ENCODE results near the gene VCAM1.
"Not testable (repeated sequence)": the region's sequence is repeated elsewhere in the genome, so short reads cannot be mapped to it uniquely, and the experiment has no call there.

The VCAM1 gene

GRCh38 chr1:100730130-100730529 lies 10.6 kb downstream of the VCAM1 start:
- DNase-seq = no peak

GRCh38 chr1:100731309-100731708 lies 11.8 kb downstream of the VCAM1 start:
- no peak for DNase-seq

DNA sequence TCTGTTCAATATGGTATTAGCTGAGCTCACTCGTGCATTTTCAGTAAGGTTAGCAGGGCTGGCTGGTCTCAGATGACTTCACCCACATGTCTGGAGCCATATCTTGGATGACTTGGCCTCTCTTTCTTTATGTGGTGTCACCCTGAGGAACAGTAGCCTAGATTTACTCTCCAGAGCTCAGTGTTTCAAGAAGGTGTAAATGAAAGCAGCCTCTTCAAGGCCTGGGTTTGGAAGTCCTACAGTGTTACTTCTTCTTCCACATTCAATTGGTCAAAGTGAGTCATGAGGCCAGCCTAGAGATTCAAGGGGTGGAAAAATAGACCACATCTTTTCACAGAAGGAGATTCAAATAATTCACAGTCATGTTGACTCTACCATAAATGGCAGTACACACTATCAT lies 12.2 kb downstream of the VCAM1 start:
- no peak for DNase-seq

GRCh38 chr1:100734676-100735075 lies 15.1 kb downstream of the VCAM1 start:
- no peak for DNase-seq

DNA sequence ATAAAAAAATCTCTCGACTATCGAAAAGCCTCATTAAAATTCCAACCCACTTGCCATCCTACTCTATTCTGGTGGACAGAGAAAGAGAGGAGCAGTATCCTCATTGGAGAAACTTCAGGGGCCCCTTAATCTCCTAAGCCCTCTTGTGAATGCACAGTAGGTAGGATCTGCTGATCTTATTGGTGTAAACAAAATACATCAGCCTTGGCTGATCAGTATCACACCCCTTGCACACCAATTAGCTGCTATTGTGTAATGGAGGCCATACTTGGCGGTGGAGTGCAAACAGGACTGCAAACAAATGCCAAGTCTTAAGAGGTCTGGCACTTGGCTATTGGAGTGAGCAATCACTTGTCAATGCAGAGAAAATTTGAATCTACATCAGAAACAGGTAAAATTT lies 15.7 kb downstream of the VCAM1 start:
- no peak for DNase-seq

DNA sequence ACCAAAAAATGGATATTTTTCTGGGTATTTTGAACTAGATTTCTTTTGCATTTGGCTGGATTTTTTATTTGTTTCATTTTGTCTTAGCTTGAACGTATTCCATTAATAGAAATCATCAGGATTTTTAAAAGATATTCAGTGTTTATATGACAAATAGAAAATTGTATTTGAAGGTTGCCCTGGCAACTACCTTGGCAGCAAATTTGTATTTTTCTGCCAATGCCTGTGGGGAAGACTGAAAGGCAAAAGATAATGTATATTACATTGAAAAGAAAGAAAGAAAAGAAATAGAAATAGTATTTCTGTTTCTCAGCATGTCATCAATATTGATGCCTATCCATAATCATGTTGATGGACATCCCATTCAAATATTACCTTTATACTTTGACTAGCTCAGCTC lies 16.8 kb downstream of the VCAM1 start:
- no peak for DNase-seq

DNA sequence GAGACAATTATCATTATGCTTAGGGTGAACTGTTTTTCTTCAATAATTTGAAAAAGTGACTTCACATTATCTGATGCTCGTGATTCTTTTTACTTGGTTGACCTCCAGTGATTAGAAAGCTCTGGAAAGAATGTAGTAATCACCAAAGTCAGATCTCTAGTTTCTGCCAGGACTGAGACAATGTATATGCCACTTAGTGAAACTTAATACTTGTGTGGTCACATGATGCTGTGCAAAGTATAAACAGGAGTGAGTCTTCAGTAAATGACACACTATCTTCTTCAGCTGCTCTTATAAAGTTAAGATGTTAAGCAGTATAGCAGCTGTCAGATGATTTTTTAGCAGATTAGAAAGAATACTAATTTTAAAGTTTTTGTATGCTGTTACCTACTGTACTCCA lies 17.2 kb downstream of the VCAM1 start:
- no peak for DNase-seq

GRCh38 chr1:100746542-100746932 lies 27.0 kb downstream of the VCAM1 start:
- DNase-seq = no peak

GRCh38 chr1:100747771-100748170 lies 28.2 kb downstream of the VCAM1 start:
- DNase-seq = no peak

DNA sequence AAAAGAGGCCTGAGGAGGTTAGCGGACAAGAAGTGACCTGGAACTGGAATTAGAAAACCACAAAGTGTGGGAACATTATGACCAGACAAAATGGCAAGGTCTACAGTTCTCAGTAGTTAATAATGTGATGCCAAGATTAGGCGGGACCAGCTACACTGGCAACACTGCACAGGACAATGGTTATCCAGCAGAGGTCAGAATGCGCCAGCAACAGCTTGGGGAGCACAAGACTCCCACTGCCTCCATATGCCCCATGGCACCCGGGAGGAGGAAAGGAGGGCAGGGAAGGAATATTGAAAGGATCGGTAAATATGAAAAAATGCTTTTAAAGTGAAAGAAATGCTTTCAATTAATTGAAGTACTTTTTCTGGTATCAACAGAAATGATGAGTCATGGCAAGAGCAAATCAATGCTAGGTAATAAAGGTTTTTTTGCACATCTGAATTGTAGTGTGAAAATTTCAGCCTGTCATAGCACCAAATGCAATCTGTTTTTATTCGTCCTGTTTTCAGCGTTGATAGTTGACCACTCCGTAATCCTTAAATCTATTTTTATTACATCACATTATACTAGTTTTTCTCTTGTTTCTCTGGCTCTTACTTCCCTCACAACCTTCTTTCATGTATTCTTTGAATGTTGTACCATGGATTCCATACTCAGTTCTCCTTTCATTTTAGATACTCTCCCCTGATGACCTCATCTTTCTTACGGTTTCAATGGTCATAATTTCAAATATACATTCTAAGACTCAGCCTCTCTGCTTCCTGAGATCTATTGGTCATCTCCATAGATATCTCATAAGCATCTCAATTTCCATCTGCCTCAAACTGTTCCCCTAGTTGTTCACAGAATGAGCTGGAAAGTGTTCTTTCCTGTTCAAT lies 30.7 kb downstream of the VCAM1 start:
- DNase-seq = no peak

GRCh38 chr1:100752791-100753190 lies 33.2 kb downstream of the VCAM1 start:
- DNase-seq = no peak

DNA sequence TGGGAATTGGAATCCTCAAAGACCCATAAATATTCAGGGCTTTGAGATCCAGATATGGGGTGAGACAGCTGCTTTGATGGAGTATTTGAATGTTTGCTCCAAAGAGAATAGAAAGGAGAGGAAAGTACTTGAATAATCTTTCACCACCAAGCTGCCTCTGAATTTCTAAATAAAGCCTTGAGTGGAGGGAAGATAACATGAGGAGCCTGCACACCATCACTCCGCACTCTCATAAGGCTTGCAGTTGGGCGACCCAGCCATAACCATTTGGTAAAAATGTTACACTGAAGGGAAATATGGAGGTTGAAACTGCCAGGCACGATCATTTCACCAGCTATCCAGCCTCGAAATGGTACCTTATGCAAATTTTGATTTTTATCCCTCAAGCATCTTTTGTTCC lies 38.4 kb downstream of the VCAM1 start:
- DNase-seq = no peak

- no peak for DNase-seq
Measured at GRCh38 chr1:100759188-100759587, 39.6 kb downstream of the VCAM1 start.

DNA sequence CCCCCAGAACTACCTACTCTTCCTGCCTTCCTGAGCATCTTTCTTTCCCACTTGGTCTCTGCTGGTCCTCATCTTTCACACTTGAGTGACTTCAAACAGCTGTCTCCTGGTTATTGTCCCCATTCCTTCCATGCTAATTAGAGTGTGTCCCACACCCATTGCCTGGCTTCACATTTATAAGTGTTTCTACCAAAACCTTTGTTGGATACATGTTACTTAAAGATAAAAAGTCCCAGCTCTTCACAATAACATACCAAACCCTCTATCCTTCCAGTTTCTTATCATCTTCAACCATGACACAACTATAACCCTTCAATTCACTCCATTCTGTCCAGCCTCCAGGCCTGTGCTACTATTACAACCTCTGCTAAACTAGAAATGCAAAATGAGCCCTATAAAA lies 41.0 kb downstream of the VCAM1 start:
- DNase-seq = no peak

GRCh38 chr1:100762461-100762860 lies 42.9 kb downstream of the VCAM1 start:
- no peak for DNase-seq

- DNase-seq = no peak
Measured at GRCh38 chr1:100767176-100767890, 47.8 kb downstream of the VCAM1 start.

DNA sequence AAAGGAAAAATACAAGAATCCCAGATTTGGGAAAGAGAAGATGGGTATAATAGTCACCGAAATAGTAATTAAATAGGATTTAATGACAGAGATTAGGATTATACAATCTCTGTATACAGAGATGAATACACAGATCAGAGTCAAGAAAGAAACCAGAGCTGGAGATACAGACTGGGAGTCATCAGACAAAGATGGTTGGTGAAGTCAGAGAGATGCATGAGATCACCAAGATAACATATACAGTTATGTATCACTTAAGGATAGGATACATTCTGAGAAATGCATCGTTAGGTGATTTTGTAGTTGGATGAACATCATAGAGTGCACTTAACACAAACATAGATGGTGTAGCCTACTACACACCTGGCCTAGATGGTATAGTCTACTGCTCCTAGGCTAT lies 49.8 kb downstream of the VCAM1 start:
- DNase-seq = no peak

DNA sequence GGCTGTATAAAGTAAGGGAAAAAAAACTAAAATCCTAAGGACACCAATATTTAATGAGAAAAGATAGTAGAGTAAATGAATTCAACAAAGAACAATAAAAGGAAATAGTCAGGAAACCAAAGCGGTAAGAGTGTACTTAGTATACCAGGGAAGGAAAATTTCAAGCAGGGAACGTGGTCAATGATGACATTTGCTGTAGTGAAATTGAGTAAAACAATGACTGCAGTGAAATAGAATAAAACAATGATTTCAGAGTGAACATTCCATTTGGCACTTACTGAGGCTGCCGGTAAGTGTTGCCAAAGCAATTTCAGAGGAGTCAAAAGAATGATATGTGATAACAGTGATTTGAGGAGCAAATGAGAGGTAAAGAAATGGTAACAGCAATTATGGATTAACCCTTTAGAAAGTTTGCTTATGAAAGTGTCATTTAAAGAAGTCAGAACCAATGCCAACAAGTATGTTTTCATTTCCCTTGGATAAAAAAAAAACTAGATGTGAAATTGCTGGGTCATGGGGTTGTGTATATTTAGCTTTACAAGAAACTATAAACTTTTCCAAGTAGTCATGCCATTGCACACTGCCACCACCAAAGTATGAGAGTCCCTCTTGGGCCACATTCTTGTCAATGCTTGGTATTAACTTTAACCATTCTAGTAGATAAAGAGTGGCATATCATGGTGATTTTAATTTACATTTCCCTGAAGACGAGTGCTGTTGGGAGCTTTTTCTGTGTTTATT lies 50.5 kb downstream of the VCAM1 start:
- DNase-seq = no peak

DNA sequence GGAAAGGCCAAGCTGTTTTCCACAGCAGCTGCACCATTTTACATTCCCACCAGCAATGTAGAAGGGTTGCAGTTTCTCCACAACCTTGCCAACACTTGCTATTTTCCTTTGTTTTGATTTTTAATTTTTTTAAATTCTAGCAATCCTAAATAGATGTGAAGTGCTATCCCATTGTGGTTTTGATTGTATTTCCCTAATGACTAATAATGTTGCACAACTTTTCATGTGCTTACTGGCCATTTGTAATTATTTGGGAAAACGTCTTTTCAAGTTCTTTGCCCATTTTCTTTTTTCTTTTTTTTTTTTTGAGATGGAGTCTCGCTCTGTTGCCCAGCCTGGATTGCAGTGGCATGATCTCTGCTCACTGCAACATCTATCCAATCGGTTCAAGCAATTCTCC lies 53.9 kb downstream of the VCAM1 start:
- DNase-seq = no peak

GRCh38 chr1:100774370-100774769 lies 54.8 kb downstream of the VCAM1 start:
- no peak for DNase-seq

- DNase-seq = no peak
Measured at GRCh38 chr1:100775483-100775882, 55.9 kb downstream of the VCAM1 start.

DNA sequence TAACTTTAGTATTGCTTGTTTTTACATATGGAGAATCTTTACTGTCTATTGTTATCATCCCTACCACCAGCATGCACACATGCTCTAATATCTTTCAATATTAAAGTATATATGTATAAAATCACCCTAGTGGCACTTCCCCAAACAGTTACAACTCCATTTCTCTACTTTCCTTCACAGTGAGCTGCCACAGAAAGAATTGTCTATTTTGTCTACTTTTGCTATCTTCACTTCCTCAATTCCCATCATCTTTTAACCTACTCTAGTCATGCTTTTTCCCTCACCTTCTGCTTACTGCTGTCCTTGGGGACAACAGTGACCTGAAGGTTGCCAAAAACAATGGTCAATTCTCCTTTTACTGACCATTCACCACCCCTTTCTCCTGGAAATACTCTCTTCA lies 59.2 kb downstream of the VCAM1 start:
- no peak for DNase-seq

GRCh38 chr1:100780814-100781213 lies 61.3 kb downstream of the VCAM1 start:
- DNase-seq = no peak

- DNase-seq = not testable (repeated sequence)
Measured at GRCh38 chr1:100781728-100782127, 62.2 kb downstream of the VCAM1 start.
